NCI-H1417 (cell line): ENCODE data around the gene ZKSCAN4.

Experiments
- DNase-seq, 3 experiments: peaks; one replicate each; lab custom pipeline; 2025; lab: John Stamatoyannopoulos, UW

Gene ZKSCAN4

GRCh38 chr6:28252009-28252975 lies at the start of gene ZKSCAN4:
Gene ZKSCAN4, minus strand, starts transcription at chr6:28252269. Its CDS starts 289 bp downstream, at chr6:28251980.
- peak; percentile 85 to 93 (median 90) for DNase-seq

GRCh38 chr6:28296520-28297060 lies 44.5 kb upstream of the ZKSCAN4 start:
- no peak for DNase-seq

GRCh38 chr6:28295326-28295725 lies 43.3 kb upstream of the ZKSCAN4 start:
- DNase-seq = no peak

DNA sequence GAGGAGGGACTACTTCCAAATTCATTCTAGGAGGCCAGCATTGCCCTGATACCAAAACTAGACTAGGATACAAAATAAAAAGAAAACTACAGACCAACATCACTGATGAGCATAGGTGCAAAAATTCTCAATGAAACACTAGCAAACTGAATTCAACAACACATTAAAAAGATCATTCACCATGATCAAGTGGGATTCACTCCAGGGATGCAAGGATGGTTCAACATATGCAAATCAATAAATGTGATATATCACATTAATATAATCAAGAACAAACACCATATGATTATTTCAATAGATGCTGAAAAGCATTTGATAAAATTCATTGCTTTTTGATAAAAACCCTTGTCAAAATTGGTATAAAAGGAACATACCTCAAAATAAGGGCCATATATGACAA lies 39.5 kb upstream of the ZKSCAN4 start:
- DNase-seq = no peak

GRCh38 chr6:28282926-28283325 lies 30.9 kb upstream of the ZKSCAN4 start:
- no peak for DNase-seq

GRCh38 chr6:28281288-28282064 lies 29.4 kb upstream of the ZKSCAN4 start, which contains the start of gene PGBD1:
Gene PGBD1, plus strand, starts transcription at chr6:28281572. Its CDS starts 2,242 bp downstream, at chr6:28283814.
- peak; percentile 82 to 85 (median 84) for DNase-seq

DNA sequence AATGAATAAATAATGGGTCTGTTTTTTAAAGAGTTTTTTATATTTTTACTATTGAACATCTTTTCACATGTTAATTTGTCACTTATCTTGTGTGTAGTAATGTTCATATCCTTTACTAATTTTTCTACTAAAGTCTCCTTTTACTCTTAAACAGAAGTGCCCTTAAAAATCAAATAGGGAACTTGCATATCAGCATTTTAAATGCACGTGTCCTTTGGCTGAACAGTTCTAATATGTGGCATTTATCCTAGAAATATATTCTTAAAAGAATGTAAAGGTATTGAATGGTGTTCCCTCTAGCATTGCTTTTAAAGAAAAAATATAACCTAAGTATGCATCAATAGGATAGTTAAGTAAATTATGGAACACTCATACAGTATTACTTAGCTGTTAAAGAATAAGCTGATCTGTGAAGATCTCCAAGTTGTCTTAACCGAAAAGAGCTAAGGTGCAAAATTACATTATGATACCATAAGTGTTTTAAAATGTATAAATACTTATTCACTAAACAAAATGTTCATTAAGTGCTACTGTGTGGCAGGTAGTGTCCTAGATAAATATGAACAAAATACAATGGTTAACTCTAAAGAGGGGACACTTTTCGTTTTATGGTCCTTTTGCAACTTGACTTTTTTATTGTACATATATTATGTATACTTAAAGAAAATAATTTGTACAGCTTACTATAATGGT lies 28.7 kb upstream of the ZKSCAN4 start:
- DNase-seq = no peak

DNA sequence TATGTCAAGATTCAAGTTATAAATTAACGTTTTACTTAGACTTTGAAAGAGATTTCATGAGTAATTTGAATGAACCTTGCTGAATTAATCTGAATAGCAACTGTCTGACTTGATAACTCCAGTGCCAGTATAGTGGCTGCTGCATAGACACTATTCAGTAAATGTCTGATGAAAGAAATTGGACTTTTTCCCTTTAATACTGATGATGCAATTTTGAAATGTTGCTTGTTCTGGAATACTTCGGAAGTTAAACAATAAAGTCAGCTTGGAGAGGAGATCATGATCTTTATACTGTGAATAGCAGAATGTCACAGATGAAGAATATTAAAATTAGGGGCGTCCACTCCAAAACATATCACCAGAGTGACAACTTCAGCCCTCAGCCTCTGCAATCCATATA lies 25.7 kb upstream of the ZKSCAN4 start:
- no peak for DNase-seq

DNA sequence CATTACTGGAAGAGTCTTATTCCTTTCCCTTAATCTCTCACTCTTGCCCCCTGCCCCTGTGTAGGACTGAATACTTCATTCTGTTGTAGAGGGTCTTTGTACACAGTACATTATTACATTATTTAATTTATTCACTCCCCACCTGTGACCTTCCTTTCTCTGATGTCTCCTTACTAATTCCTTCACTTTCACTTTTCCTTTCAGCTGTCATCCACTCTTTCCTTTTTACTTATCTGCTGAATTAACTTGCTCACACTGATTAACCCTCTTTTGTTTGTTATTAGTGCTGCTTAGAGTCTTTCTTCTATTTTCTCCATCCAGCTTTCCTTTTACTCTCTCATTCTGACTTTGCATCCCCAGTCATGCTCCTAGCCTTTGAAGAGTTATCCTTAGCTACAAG lies 22.8 kb upstream of the ZKSCAN4 start:
- DNase-seq = no peak

DNA sequence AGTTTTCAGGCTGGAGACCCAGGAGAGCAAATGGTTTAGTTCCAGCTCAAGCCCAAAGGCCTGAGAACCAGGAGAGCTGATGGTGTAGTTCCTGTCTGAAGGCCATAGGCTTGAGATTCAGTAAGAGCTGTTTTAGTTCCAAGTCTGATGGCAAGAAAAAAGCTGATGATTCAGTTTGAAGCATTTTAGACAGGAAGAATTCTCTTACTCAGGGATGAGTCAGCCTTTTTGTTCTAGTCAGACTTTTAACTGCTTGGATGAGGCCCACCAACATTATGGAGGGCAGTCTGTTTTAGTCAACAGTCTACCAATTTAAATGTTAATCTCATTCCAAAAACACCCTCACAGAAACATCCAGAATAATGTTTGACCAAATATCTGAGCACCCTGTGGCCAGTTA lies 17.4 kb upstream of the ZKSCAN4 start:
- no peak for DNase-seq

- DNase-seq = no peak
Measured at GRCh38 chr6:28267695-28268059, 15.6 kb upstream of the ZKSCAN4 start.

- peak; percentile 91 to 96 (median 94) for DNase-seq
Measured at GRCh38 chr6:28266962-28267694, 15.1 kb upstream of the ZKSCAN4 start, which contains the start of gene ZSCAN26. Gene ZSCAN26, plus strand, starts transcription at chr6:28267143. Its CDS starts 4,777 bp downstream, at chr6:28271920.

DNA sequence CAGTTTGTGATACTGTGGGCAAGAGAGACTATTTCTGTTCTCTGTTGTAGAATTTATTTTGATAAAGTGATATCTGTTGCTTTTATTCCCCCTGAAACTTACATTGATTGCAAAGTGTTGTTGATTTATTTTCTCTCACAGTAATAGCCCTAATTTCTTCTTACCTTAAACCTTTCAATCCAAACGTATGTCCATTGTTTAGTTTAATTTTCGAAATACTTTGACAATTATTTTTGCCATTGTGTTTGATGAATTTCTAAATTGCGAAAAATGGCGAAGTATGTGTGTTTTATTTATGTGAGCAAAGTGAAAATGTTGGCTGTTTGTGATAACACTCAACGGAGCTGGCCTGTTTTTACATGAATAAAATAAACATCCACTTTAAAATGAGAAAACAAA lies 14.5 kb upstream of the ZKSCAN4 start:
- DNase-seq = no peak

- DNase-seq = no peak
Measured at GRCh38 chr6:28264834-28265401, 12.8 kb upstream of the ZKSCAN4 start.

DNA sequence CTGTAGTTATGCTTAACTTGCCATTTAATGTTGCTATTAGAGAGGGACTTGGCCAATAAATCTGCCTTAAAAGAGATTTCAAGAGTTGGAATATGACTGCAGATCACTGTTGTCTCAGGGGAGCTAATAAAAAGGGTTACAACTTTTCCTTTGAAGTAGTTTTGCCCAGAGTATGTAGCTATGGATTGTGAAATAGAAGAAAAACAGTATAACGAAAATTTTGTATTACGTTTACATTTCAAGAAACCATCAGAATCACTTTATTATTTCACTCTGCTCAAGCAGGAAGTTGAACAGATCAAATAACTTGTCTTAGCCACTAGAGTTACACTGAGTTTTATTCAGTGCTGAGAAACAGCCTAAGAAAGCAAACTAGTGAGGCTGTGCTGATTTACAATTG lies 11.9 kb upstream of the ZKSCAN4 start:
- DNase-seq = no peak

- no peak for DNase-seq
Measured at GRCh38 chr6:28258877-28259777, 7.1 kb upstream of the ZKSCAN4 start, which contains the start of gene NKAPL. Gene NKAPL, plus strand, starts transcription at chr6:28259297. Its CDS starts 75 bp downstream, at chr6:28259372.

DNA sequence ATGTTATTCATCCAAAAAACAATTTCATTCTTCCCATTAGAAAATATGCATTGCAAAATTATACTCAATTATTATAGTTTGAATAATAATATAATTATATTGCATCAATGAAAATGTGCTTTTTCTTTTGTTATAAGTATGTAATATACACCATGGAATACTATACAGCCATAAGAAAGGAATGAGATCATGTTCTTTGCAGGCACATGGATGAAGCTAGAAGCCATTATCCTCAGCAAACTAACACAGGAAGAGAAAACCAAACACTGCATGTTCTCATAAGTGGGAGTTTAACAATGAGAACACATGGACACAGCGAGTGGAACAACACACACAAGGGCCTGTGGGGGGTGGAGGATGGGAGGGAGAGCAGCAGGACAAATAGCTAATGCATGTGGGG lies 5.0 kb upstream of the ZKSCAN4 start:
- DNase-seq = no peak

DNA sequence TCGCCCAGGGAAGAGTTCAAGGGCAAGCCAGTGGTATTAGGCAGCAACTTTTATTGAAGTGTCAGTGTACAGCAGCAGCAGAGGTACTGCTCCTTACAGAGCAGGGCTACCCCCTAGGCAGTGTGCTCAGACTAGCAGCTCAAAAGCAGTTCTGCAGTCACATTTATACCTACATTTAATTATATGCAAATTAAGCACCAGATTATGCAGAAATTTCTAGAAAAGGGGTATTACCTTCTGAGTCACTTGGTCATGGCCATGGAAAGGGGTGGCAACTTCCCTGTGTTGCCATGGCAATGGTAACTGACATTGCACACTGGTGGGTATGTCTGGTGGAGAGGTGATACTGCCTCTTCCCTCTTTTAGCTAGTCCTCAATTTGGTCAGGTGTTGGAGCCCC lies 2.1 kb upstream of the ZKSCAN4 start:
- DNase-seq = no peak

GRCh38 chr6:28251661-28252008 lies 434 bp downstream of the ZKSCAN4 start:
- peak in 2 of 3 experiments; percentile 13 to 65 for DNase-seq

- DNase-seq = no peak
Measured at GRCh38 chr6:28250747-28251146, 1.3 kb downstream of the ZKSCAN4 start.
